SK-N-SH (cell line): ENCODE data around the gene PCNX2. TPM values are rescaled to one million over a fixed set of nuclear protein-coding genes. Genes with fewer than 3 reads are reported as not detected.

Experiments
- CTCF ChIA-PET: fragments of 300-600, 350-600 bp; formaldehyde crosslinking; extraction: SDS; loops from one replicate; lab custom pipeline; 2021; lab: Yijun Ruan, JAX
- POLR2A ChIA-PET: fragments of 350-600 bp; sonication (Branson Sonifier 250); formaldehyde crosslinking; extraction: SDS; loops from one replicate; lab custom pipeline; 2020; ENCODE audit warnings: antibody characterized with exemption, inconsistent platforms; lab: Yijun Ruan, JAX
- DNase-seq: peaks from one replicate; pipeline ENCODE4 v3.0.0; 2012
- H2AFZ ChIP-seq: fragments of 200-600 bp; sonication (generic); 2 replicates; pipeline ENCODE4 v1.8.1; 2016; ENCODE audit warnings: antibody characterized with exemption, mild to moderate bottlenecking, low read depth
- H3F3A ChIP-seq: fragments of 200-600 bp; sonication (generic); replicated peaks from 2 replicates; pipeline ENCODE3; 2016; ENCODE audit warnings: antibody characterized with exemption, mild to moderate bottlenecking; ENCODE audit not compliant: insufficient read depth
- H3K27ac ChIP-seq, 2 experiments: fragments of 200-500 bp in 1 of 2; fragments of 200-600 bp in 1 of 2; sonication (Bioruptor generic) in 1 of 2; sonication (generic), shearing (Covaris generic) in 1 of 2; 2 replicates each; pipeline versions ENCODE4 v1.5.1 to v1.6.1; 2014 to 2016; ENCODE audit warnings: low read depth in 2 of 2, inconsistent platforms in 1 of 2, low read length in 1 of 2, mild to moderate bottlenecking in 1 of 2, mixed read lengths in 1 of 2
- H3K27me3 ChIP-seq: fragments of 200-600 bp; sonication (generic), shearing (Covaris generic); 2 replicates; pipeline ENCODE4 v1.6.1; 2016; ENCODE audit warnings: mixed run types; ENCODE audit not compliant: insufficient read depth
- H3K36me3 ChIP-seq, 2 experiments: fragments of 200-500 bp in 1 of 2; fragments of 200-600 bp in 1 of 2; sonication (Bioruptor generic) in 1 of 2; sonication (generic) in 1 of 2; replicated peaks in 1 of 2; 2 replicates each; pipeline versions ENCODE3 to v1.5.1; 2014 to 2016; ENCODE audit warnings: low read length in 1 of 2, mild to moderate bottlenecking in 1 of 2; ENCODE audit not compliant: insufficient read depth in 2 of 2, control insufficient read depth in 1 of 2
- H3K4me1 ChIP-seq, 2 experiments: fragments of 200-500 bp in 1 of 2; fragments of 200-600 bp in 1 of 2; sonication (Bioruptor generic) in 1 of 2; sonication (generic), shearing (Covaris generic) in 1 of 2; 2 replicates each; pipeline versions ENCODE4 v1.5.1 to v1.6.1; 2014 to 2016; ENCODE audit warnings: low read depth in 1 of 2, low read length in 1 of 2, mixed run types in 1 of 2; ENCODE audit not compliant: insufficient read depth in 2 of 2, control insufficient read depth in 1 of 2
- H3K4me2 ChIP-seq: fragments of 200-600 bp; sonication (generic), shearing (Covaris generic); 2 replicates; pipeline ENCODE4 v1.6.1; 2017; ENCODE audit warnings: mixed run types
- H3K4me3 ChIP-seq, 2 experiments: fragments of 200-500 bp in 1 of 2; fragments of 200-600 bp in 1 of 2; sonication (Bioruptor generic) in 1 of 2; sonication (generic), shearing (Covaris generic) in 1 of 2; 2 replicates each; pipeline versions ENCODE4 v1.5.1 to v1.8.1; 2014 to 2016; ENCODE audit warnings: low read depth in 2 of 2, inconsistent platforms in 1 of 2, low read length in 1 of 2, mild to moderate bottlenecking in 1 of 2, mixed read lengths in 1 of 2, moderate library complexity in 1 of 2
- H3K79me2 ChIP-seq: fragments of 200-600 bp; sonication (generic); 2 replicates; pipeline ENCODE4 v1.8.1; 2017; ENCODE audit warnings: mild to moderate bottlenecking; ENCODE audit not compliant: insufficient read depth
- H3K9ac ChIP-seq: fragments of 200-600 bp; sonication (generic); 2 replicates; pipeline ENCODE4 v1.6.1; 2017; ENCODE audit warnings: mixed run types
- H3K9me2 ChIP-seq: fragments of 200-600 bp; sonication (generic); 2 replicates; pipeline ENCODE4 v1.6.1; 2017; ENCODE audit warnings: mixed run types
- H3K9me3 ChIP-seq: fragments of 200-600 bp; sonication (generic); 2 replicates; pipeline ENCODE4 v1.6.1; 2017; ENCODE audit warnings: mixed run types, mild to moderate bottlenecking, moderate library complexity
- H4K20me1 ChIP-seq: fragments of 200-600 bp; sonication (generic); 2 replicates; pipeline ENCODE4 v1.6.1; 2017; ENCODE audit warnings: mild to moderate bottlenecking, mixed run types; ENCODE audit not compliant: insufficient read depth
- CTCF ChIP-seq: fragments of 200-600 bp; sonication (generic); IDR thresholded peaks from 2 replicates; pipeline ENCODE4 v1.6.1; 2017; ENCODE audit warnings: antibody characterized with exemption, mild to moderate bottlenecking, moderate library complexity
- EZH2phosphoT487 ChIP-seq: fragments of 200-600 bp; sonication (generic); IDR thresholded peaks from 2 replicates; pipeline ENCODE4 v1.6.1; 2017; ENCODE audit warnings: low read depth, mixed run types, mild to moderate bottlenecking, antibody characterized with exemption, moderate library complexity, borderline replicate concordance
- FOSL2 ChIP-seq: IDR thresholded peaks from 2 replicates; pipeline ENCODE4 v1.4.0; 2012; ENCODE audit warnings: low read depth, mild to moderate bottlenecking, moderate library complexity, borderline replicate concordance
- GABPA ChIP-seq: IDR thresholded peaks from 2 replicates; pipeline ENCODE4 v1.4.0; 2012; ENCODE audit warnings: low read depth, mild to moderate bottlenecking
- MAX ChIP-seq: IDR thresholded peaks from 2 replicates; pipeline ENCODE4 v1.4.0; 2012; ENCODE audit warnings: low read depth
- NFIC ChIP-seq: IDR thresholded peaks from 2 replicates; pipeline ENCODE4 v1.4.0; 2012; ENCODE audit warnings: borderline replicate concordance
- PBX3 ChIP-seq: IDR thresholded peaks from 2 replicates; pipeline ENCODE4; 2012
- POLR2AphosphoS5 ChIP-seq: IDR thresholded peaks from 2 replicates; pipeline ENCODE4 v1.6.1; 2012; ENCODE audit warnings: low read depth, low read length
- RAD21 ChIP-seq: IDR thresholded peaks from 2 replicates; pipeline ENCODE4 v1.6.1; 2012; ENCODE audit warnings: mild to moderate bottlenecking, low read length
- RCOR1 ChIP-seq: fragments of 150-350 bp; IDR thresholded peaks from 2 replicates; pipeline ENCODE4 v1.6.1; 2017; ENCODE audit warnings: antibody characterized with exemption, low read length
- RXRA ChIP-seq: IDR thresholded peaks from 2 replicates; pipeline ENCODE4 v1.4.0; 2012; ENCODE audit warnings: low read depth, mild to moderate bottlenecking, borderline replicate concordance
- SIN3A ChIP-seq: IDR thresholded peaks from 2 replicates; pipeline ENCODE4 v1.6.1; 2012; ENCODE audit warnings: low read depth, mild to moderate bottlenecking, low read length, moderate library complexity, borderline replicate concordance
- TAF1 ChIP-seq: IDR thresholded peaks from 2 replicates; pipeline ENCODE4 v1.6.1; 2012; ENCODE audit warnings: low read depth, mild to moderate bottlenecking, low read length, moderate library complexity, borderline replicate concordance
- YY1 ChIP-seq: IDR thresholded peaks from 2 replicates; pipeline ENCODE4 v1.4.0; 2012; ENCODE audit warnings: low read depth, mild to moderate bottlenecking
- WGBS: methylation state at CpG from one replicate; pipeline ENCODE4 v1.1.6; 2017; ENCODE audit warnings: low lambda C conversion rate; 5-methylcytosine and 5-hydroxymethylcytosine counted together
- polyA plus RNA-seq, 3 experiments: library from polyadenylated mRNA; depleted of rRNA; stranded (reverse); fragments of >200 nt; gene quantifications; 2 replicates each; pipeline ENCODE4 v1.2.3, GENCODE V29; 2012
- TF ChIP-seq, protein P1 (sequence below): fragments of 150-350 bp; IDR thresholded peaks from 2 replicates; pipeline ENCODE4 v1.6.1; 2017; ENCODE audit warnings: antibody characterized with exemption, low read length, low read depth, borderline replicate concordance
- TF ChIP-seq, protein P2 (sequence below): IDR thresholded peaks from 2 replicates; pipeline ENCODE4 v1.6.1; 2012; ENCODE audit warnings: mild to moderate bottlenecking, low read depth, low read length, moderate library complexity
- TF ChIP-seq, protein P3 (sequence below): IDR thresholded peaks from 2 replicates; pipeline ENCODE4 v1.4.0; 2012; ENCODE audit warnings: low read depth, borderline replicate concordance

PCNX2 gene
- polyA plus RNA-seq, 1 of the 3 experiments (the other 2 are of a cell fraction): 10.6 TPM

DNA sequence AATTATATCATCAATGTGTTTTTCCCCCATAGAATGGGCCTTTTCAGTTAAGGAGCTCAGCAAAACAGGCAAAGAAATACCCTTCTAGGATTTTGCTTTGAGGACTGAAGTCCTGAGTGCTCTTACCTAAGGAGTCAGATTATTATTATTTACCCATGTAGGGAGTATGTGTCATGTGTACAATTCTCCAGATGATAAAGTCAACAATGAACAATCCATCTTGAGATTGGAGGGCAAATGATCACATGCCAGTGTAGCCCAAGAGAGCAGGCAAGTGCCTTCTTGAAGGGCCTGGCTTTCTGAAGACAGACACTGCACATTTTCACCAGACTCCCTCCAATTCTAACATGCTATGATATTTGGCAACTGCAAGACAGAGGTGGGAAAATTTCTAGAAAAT lies 159.7 kb downstream of the PCNX2 start:
- Histone ChIP-seq H3K4me3 (no peak overlapping the region), H3K4me1 (no peaks in the 10 kb centered on the region; a peak in 2 of 4 replicates), H3K9me3 (no peaks in the 10 kb centered on the region), H3K27ac (no peak overlapping the region), H3K27me3 (no peaks in the 10 kb centered on the region), H3F3A (no peaks in the 10 kb centered on the region), H3K9me2 (no peaks in the 10 kb centered on the region), H3K36me3 (peaks cover 6 to 34% of the 10 kb centered on the region in 2 experiments), H2AFZ (no peak overlapping the region), H4K20me1 (no peaks in the 10 kb centered on the region), H3K79me2 (no peaks in the 10 kb centered on the region), H3K4me2 (no peak overlapping the region), H3K9ac (no peak overlapping the region)
- TF ChIP-seq, protein P1, sequence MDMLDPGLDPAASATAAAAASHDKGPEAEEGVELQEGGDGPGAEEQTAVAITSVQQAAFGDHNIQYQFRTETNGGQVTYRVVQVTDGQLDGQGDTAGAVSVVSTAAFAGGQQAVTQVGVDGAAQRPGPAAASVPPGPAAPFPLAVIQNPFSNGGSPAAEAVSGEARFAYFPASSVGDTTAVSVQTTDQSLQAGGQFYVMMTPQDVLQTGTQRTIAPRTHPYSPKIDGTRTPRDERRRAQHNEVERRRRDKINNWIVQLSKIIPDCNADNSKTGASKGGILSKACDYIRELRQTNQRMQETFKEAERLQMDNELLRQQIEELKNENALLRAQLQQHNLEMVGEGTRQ: no peak
- no peak for TF ChIP-seq PBX3
- TF ChIP-seq RXRA: no peak
- TF ChIP-seq, protein P2, sequence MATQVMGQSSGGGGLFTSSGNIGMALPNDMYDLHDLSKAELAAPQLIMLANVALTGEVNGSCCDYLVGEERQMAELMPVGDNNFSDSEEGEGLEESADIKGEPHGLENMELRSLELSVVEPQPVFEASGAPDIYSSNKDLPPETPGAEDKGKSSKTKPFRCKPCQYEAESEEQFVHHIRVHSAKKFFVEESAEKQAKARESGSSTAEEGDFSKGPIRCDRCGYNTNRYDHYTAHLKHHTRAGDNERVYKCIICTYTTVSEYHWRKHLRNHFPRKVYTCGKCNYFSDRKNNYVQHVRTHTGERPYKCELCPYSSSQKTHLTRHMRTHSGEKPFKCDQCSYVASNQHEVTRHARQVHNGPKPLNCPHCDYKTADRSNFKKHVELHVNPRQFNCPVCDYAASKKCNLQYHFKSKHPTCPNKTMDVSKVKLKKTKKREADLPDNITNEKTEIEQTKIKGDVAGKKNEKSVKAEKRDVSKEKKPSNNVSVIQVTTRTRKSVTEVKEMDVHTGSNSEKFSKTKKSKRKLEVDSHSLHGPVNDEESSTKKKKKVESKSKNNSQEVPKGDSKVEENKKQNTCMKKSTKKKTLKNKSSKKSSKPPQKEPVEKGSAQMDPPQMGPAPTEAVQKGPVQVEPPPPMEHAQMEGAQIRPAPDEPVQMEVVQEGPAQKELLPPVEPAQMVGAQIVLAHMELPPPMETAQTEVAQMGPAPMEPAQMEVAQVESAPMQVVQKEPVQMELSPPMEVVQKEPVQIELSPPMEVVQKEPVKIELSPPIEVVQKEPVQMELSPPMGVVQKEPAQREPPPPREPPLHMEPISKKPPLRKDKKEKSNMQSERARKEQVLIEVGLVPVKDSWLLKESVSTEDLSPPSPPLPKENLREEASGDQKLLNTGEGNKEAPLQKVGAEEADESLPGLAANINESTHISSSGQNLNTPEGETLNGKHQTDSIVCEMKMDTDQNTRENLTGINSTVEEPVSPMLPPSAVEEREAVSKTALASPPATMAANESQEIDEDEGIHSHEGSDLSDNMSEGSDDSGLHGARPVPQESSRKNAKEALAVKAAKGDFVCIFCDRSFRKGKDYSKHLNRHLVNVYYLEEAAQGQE: no peak
- no peak for TF ChIP-seq EZH2phosphoT487
- TF ChIP-seq POLR2AphosphoS5: no peak
- no peak for DNase-seq
- POLR2A ChIA-PET: no interaction called here
- CTCF ChIA-PET: no interaction called here

DNA sequence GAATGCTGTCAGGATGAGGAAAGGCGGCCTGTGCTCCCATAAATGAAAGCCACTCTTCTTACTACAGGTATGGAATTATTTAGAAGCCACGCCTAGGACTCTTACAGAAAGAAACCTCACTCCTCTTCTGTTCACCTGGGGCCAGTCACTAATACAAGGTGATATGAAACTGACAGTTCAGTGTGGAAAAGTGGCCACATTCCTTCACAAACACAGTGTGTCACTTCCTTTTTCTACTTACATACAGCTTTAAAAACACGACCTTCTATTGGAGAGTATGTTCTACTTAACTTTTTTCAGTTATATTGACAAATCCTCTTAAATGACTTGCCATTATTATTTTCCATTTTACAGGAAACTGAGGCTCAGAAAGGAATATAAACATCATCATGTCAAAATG lies 163.1 kb downstream of the PCNX2 start:
- no peak overlapping the region for H3K9ac ChIP-seq
- no peaks in the 10 kb centered on the region for H3K9me3 ChIP-seq
- peaks cover 3 to 17% of the 10 kb centered on the region in 2 experiments for H3K36me3 ChIP-seq
- ChIA-PET CTCF (no interaction called here), POLR2A (no interaction called here)
- H4K20me1 ChIP-seq: no peaks in the 10 kb centered on the region
- H3F3A ChIP-seq: no peaks in the 10 kb centered on the region
- H3K4me2 ChIP-seq: no peak overlapping the region
- no peak overlapping the region for H2AFZ ChIP-seq
- H3K4me1 ChIP-seq: no peaks in the 10 kb centered on the region
- no peak overlapping the region for H3K27ac ChIP-seq
- H3K27me3 ChIP-seq: no peaks in the 10 kb centered on the region
- TF ChIP-seq CTCF (no peak), FOSL2 (no peak), TAF1 (no peak), EZH2phosphoT487 (no peak), RAD21 (no peak), MAX (no peak), RCOR1 (no peak), NFIC (no peak), YY1 (no peak), SIN3A (no peak), GABPA (no peak)
- TF ChIP-seq, protein P3, sequence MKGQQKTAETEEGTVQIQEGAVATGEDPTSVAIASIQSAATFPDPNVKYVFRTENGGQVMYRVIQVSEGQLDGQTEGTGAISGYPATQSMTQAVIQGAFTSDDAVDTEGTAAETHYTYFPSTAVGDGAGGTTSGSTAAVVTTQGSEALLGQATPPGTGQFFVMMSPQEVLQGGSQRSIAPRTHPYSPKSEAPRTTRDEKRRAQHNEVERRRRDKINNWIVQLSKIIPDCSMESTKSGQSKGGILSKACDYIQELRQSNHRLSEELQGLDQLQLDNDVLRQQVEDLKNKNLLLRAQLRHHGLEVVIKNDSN: no peak
- TF ChIP-seq, protein P1: no peak
- TF ChIP-seq, all 33 proteins: peak for 0
- WGBS: 81% methylated on average over 3 of the region's 3 CpGs
- no peak overlapping the region for H3K4me3 ChIP-seq
- no peak for DNase-seq
- H3K9me2 ChIP-seq: no peaks in the 10 kb centered on the region
- H3K79me2 ChIP-seq: no peaks in the 10 kb centered on the region
